Activated CD4-positive, alpha-beta T cell treated with anti-CD3 and anti-CD28 coated beads, Interleukin-2, amount 50 U/mL, for 24 hours (primary cell): ENCODE measurements around the gene TMEM51.
"Not testable (repeated sequence)": the region's sequence is repeated elsewhere in the genome, so short reads cannot be mapped to it uniquely, and the experiment has no call there.

Experiments
- DNase-seq, 2 donors: peaks; one replicate each; pipeline ENCODE4 v3.0.0-alpha.2; 2020; ENCODE audit warnings: low read depth in 1 of 2, low spot score in 1 of 2

Gene TMEM51

GRCh38 chr1:15153842-15154479 is 414 bp downstream of the TMEM51 start:
- DNase-seq = no peak

DNA sequence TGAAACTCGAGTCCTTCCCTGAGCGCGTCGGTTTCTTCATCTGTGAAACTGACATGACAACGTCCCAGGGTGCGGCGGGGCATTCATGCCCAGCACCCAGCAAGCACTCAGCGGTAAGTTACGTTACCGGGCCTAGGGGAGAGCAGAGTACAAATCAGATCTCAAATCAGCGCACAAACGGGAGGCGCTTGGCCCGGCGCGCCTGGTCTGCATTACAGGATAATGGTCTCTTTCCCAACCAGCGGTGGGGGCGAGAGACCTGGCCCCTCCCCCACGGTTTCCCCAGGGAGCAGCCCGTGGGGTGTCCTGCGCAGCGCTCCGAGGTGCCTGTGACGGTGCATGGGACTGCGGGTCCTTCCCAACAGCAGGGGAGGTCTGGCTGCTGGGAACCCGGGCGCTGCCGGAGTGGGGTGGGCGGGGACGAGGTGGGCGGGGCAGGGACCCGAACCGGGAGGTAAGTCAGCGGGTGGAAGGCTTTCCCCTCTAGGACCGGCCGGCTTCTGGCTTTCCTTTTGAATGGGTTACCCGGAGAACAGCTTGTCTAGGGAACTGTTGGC is 1.0 kb downstream of the TMEM51 start:
- no peak for DNase-seq

- DNase-seq = no peak
These were observed 1.6 kb downstream of the TMEM51 start for GRCh38 chr1:15155191-15155590.

- no peak for DNase-seq
These were observed 2.6 kb downstream of the TMEM51 start for GRCh38 chr1:15155888-15156741.

DNA sequence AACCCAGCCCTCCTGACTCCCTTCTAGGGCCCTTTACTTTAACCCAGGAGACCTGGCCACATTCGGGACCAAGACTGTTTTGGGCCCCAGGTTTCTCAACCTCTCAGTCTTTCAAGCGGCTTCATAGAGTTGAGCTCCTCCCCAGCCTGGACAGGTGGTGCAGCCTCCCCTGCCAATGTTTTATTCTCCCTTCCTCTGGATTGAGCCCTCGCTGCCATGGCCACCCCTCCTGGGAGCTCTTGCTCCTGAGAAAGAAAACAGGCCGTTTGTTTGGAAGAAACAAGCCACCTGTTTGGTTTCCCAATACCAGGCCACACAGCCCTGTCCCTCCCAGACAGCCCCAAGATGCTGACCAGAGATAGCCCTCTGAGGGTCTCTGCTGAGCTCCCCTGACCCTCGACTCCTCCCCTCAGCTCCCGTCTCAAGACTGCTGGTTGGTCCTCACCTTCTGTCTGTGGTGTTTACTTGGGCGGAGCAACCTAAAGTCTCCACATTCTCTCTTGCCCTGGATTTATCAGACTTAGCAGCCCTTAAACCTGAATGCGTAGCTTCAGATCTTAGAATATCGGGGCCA is 3.3 kb downstream of the TMEM51 start:
- no peak for DNase-seq

DNA sequence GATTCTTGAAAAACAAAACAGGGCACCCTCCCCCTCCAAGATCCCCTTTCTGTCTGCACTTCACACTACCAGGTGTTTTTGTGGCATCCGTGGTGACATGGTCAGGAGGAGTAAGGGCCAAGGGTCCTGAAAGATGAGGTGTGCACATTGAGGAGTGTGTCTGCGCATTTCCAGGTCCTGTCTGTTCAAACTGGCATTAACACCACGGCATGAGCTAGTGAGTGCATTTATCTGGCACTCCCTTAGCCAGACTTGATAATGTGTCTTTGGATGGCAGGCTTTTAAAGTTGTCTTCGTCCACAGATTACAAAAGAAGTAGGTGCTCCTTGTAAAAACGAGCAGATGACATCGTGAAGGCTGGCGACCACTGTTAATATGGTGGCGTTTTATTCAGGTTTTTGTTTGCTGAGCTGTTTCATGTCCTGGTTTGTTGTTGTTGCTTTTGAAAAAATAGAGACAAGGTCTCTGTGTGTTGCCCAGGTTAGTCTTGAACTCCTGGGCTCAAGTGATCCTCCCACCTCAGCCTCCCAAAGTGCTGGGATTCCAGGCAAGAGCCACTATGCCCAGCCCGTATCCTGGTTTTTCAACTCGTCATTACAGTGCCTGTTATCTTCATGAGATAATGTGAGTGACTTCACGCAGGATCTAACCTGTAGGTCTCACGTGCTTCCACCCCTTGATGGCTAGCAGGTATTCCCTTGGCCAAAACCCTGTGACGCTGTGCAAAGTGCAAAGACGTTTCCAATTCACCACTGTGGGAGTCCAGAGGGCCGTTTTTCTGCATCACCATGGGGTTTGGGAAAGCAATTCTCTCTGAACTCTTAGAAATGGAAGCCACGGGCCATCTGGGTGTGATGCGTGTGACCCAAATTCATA is 4.2 kb downstream of the TMEM51 start:
- DNase-seq = no peak

DNA sequence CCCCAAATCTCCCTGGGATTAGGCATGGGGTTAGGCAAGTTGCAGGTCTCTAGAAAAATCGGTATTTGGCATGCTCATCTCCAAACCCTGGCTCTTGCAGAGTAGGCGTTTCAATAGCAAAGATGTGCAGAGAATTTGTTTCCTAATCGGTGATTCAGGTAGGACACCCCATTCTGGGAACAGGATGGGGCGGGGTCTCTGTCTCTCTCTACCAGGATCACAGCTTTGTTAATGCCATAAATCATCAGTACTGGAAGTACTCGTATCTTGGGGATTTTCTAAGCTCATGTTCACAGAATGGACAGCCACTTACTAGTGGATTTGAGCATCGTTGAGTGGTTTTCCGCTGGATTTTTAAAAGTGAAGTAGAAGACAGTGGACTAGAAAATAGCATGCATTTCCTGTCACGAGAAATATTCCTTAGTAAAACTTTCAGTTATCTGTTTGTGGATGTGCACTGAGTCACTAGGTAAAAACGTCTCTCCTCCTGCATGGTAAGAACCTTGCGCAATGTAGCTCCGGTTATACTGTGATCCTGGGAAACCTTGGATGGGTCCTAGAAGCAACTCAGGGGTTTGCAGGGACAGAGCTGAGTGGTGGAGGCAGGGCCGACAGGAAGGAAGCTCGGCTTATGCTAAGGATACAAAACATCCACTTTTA is 5.1 kb downstream of the TMEM51 start:
- no peak for DNase-seq

GRCh38 chr1:15159166-15159555 is 5.6 kb downstream of the TMEM51 start:
- no peak for DNase-seq

GRCh38 chr1:15160626-15161025 is 7.1 kb downstream of the TMEM51 start:
- DNase-seq = no peak

GRCh38 chr1:15167386-15167785 is 13.8 kb downstream of the TMEM51 start:
- DNase-seq = no peak

- no peak for DNase-seq
These were observed 14.9 kb downstream of the TMEM51 start for GRCh38 chr1:15168479-15168878.

DNA sequence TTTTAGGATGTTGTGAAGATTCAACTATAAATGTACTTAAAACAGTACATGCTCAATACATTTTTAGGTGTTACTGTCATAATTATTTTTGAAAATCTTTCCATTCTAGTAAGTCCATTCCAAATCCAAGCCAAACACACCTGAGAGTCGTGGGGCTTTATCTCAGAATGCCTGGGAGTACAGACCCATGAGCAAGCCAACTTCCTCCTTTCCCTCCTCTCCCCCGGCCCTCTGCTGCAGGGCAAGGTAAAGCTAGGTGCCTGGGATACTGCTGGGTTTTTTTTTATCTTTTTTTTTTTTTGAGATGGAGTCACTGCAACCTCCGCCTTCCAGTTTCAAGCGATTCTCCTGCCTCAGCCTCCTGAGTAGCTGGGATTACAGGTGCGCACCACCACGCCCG is 16.5 kb downstream of the TMEM51 start:
- no peak for DNase-seq

DNA sequence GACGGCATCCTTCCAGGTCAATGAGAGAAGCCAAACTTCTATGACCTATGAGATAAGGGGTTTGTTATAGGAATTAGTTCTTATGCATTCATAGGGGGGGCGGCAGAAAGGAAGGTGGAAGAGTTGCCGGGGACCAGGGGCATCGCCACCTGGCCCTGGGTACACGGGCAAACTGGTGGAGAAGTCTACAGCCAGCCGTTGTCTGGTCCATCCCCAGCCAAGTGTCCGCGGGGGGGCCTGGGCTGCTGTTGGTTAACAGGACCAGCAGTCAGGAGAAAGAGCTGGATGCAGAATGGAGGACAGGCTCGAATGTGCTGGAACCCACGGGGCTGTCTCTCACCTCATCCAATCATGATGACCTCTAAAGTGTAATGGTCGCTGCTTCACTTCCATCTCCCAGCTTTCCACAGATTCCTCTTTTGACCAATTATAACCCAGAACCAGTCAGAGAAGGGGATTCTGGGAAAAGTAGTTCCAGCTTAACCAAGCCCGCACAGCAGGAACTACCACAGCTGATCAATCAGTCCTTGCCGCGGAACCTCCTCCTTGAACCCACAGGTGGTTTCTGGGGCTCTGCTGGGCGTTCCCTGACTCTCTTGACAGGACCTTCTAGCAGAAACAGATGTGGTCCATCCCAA is 17.8 kb downstream of the TMEM51 start:
- DNase-seq = no peak

- no peak for DNase-seq
These were observed 19.1 kb downstream of the TMEM51 start for GRCh38 chr1:15172405-15173259.

GRCh38 chr1:15173863-15174614 is 20.5 kb downstream of the TMEM51 start:
- no peak for DNase-seq

GRCh38 chr1:15174615-15174983 is 21.1 kb downstream of the TMEM51 start:
- DNase-seq = no peak

DNA sequence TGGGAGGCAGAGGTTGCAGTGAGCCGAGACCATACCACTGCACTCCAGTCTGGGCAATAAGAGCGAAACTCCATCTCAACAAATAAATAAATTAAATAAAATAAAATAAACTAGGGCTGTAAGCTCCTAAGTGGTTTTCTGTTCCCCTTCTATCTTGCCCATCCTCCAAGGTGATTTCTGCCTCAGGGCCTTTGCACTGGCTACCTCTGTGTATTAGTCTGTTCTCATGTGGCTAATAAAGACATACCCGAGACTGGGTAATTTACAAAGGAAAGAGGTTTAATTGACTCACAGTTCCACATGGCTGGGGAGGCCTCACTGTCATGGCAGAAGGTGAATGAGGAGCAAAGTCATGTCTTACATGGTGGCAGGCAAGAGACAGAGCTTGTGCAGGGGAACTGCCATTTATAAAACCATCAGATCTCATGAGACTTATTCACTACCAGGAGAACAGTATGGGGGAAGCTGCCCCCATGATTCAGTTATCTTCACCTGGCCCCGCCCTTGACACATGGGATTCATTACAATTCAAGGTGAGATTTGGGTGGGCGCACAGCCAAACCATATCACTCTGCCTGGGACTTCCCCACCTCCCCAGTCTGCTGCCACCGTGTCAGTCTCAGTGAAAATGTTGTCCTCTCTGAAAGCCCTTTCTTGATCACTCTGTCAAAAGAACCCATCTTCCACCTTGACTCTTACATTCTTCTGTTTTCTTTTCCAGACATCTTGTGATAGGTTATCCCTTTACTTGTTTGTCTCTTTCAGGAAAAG is 22.0 kb downstream of the TMEM51 start:
- DNase-seq = not testable (repeated sequence)

- DNase-seq = no peak
These were observed 22.6 kb downstream of the TMEM51 start for GRCh38 chr1:15176120-15176519.
